Naive thymus-derived CD8-positive, alpha-beta T cell (primary cell): ENCODE data around the gene RRM2. TPM values are rescaled to one million over a fixed set of nuclear protein-coding genes. Genes with fewer than 3 reads are reported as not detected.
"Not testable (repeated sequence)": the region's sequence is repeated elsewhere in the genome, so short reads cannot be mapped to it uniquely, and the experiment has no call there.

Experiments used
- ATAC-seq, 2 donors: fragments of 150-1000 bp; cut with Tn5 transposase in 1 of 2; sonication (Bioruptor Pico), chemical (Tn5 transposase) in 1 of 2; 1 replicate in 1 of 2; 2 replicates in 1 of 2; pipeline ENCODE4 v1.10.0; 2021; ENCODE audit warnings: mild to moderate bottlenecking in 2 of 2, moderate library complexity in 2 of 2
- POLR2A ChIA-PET: fragments of 350-600 bp; sonication (Branson Sonifier 250); formaldehyde crosslinking; loops from one replicate; lab custom pipeline; 2021; ENCODE audit warnings: antibody characterized with exemption; lab: Charles Lee
- DNase-seq, 10 donors: peaks; one replicate each; pipeline versions ENCODE4 v3.0.0 to v3.0.0-alpha.2; 2020 to 2022
- H3K27ac Mint-ChIP-seq, 10 donors: one replicate each; pipeline ENCODE4 v1.8.0; 2020 to 2022; ENCODE audit warnings: mild to moderate bottlenecking in 10 of 10, mixed read lengths in 10 of 10, moderate library complexity in 4 of 10, inconsistent platforms in 1 of 10
- H3K27me3 Mint-ChIP-seq, 5 donors: one replicate each; pipeline ENCODE4 v1.8.0; 2021 to 2022; ENCODE audit warnings: mixed read lengths in 5 of 5
- H3K36me3 Mint-ChIP-seq, 3 donors: one replicate each; pipeline ENCODE4 v1.8.0; 2020 to 2022; ENCODE audit warnings: mixed read lengths in 3 of 3, mild to moderate bottlenecking in 2 of 3, inconsistent platforms in 1 of 3
- H3K4me1 Mint-ChIP-seq, 4 donors: one replicate each; pipeline ENCODE4 v1.8.0; 2021 to 2022; ENCODE audit warnings: mixed read lengths in 4 of 4
- H3K4me3 Mint-ChIP-seq, 10 donors: one replicate each; pipeline ENCODE4 v1.8.0; 2020 to 2022; ENCODE audit warnings: mild to moderate bottlenecking in 10 of 10, mixed read lengths in 10 of 10, moderate library complexity in 6 of 10, inconsistent platforms in 1 of 10
- H3K9me3 Mint-ChIP-seq, 9 donors: one replicate each; pipeline ENCODE4 v1.8.0; 2020 to 2022; ENCODE audit warnings: mixed read lengths in 9 of 9, mild to moderate bottlenecking in 3 of 9, inconsistent platforms in 1 of 9, moderate library complexity in 1 of 9
- polyA plus RNA-seq, 3 donors: library from polyadenylated mRNA; unstranded; fragments of 300-500 nt; fragmentation: Illumina TruSeq; gene quantifications; one replicate each; pipeline ENCODE4 v1.2.3, GENCODE V29; 2021
- total RNA-seq, 8 experiments: library from RNA in 2 of 8; stranded (reverse) in 2 of 8; gene quantifications; one replicate each; pipeline ENCODE4 v1.2.3 and lab custom pipeline; 2021 to 2026

RRM2 gene
- total and polyA plus RNA-seq, 5 experiments from 2014 or later = 0.58 to 1.4 (median 0.66) TPM; not detected in 2

DNA sequence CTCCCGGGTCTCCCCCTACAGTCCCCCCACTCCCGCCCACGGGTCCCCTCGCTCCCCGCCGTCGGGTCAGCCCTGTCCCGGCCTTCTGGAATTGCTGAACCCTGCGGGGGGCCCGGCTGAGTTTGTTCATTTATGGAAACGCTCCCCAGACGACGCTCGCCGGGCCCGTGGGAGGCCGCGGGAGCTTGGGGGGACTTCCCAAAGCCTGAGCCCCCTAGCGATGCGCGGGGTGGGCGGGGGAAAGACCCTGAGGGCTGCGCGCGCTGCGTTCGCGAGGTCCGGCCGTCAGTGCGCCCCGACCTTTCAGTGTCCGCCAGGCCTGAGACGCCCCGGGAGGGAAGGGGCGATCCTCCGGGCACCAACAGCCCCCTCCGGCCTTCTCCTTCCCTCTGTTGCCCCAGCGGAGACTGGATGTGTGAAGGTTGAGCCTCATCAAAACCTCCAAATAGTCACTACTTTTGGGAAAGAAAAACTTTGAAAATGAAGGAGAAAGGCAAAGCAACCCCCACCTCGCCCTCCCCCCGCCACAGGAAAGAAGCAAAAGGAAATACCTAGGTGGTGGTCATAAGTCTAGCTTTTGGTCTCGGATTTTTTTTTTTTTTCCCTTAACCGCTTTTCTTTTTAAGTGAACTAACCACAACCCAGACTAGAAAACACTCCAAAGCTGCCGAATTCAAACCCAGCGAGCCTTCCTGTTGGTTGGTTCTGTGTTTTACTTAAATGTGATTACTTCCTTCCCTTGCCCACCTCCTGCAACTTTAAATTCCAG is 41.8 kb upstream of the RRM2 start:
- H3K9me3 Mint-ChIP-seq = no peaks in the 10 kb centered on the region
- peaks cover 0 to 5% (median 2%) of the 10 kb centered on the region in 3 donors for H3K36me3 Mint-ChIP-seq
- peak overlapping the region; percentile 52 to 87 (median 76) for H3K4me3 Mint-ChIP-seq
- H3K27ac Mint-ChIP-seq = peak overlapping the region in 4 of 10 donors; percentile 28 to 74 (median 42)
- POLR2A ChIA-PET = no interaction called here
- H3K27me3 Mint-ChIP-seq = peaks cover 52 to 87% (median 67%) of the 10 kb centered on the region in 5 donors
- DNase-seq = peak in 6 of 10 donors; percentile 16 to 56 (median 32)
- peak; percentile 45 to 77 for ATAC-seq
- peaks cover 5 to 20% (median 15%) of the 10 kb centered on the region in 4 donors for H3K4me1 Mint-ChIP-seq

DNA sequence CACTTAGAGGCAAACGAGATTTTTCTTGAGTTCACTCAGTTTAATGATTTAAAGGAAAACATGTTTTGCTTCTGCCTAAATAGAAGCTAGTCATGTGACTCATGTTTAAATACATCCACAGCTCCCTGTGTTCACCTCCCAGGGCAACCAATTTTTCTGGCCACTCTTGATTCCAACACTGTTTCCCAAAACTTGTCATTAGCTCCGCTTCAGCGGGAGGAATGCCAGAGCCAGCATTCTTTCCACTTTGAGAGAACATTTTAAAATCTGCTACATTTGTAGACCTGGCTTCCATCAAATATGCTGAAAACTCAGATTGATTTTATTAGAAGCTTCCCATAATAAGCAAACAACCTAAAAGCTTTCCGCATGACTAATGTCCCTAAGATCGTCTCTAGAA is 39.5 kb upstream of the RRM2 start:
- ATAC-seq (no peak), DNase-seq (no peak)
- POLR2A ChIA-PET = interaction anchor here (0.6 to 0.8 kb wide), 2 partner anchors 113 to 364 kb away, joined by 3 to 7 read pairs; no protein-coding TSS in a partner anchor
- H3K27me3 Mint-ChIP-seq = peaks cover 42 to 86% (median 57%) of the 10 kb centered on the region in 5 donors
- no peaks in the 10 kb centered on the region for H3K9me3 Mint-ChIP-seq
- no peak overlapping the region for H3K4me3 Mint-ChIP-seq
- peaks cover 0 to 5% (median 4%) of the 10 kb centered on the region in 3 donors for H3K36me3 Mint-ChIP-seq
- no peak overlapping the region for H3K27ac Mint-ChIP-seq
- peaks cover 5 to 19% (median 15%) of the 10 kb centered on the region in 4 donors for H3K4me1 Mint-ChIP-seq

DNA sequence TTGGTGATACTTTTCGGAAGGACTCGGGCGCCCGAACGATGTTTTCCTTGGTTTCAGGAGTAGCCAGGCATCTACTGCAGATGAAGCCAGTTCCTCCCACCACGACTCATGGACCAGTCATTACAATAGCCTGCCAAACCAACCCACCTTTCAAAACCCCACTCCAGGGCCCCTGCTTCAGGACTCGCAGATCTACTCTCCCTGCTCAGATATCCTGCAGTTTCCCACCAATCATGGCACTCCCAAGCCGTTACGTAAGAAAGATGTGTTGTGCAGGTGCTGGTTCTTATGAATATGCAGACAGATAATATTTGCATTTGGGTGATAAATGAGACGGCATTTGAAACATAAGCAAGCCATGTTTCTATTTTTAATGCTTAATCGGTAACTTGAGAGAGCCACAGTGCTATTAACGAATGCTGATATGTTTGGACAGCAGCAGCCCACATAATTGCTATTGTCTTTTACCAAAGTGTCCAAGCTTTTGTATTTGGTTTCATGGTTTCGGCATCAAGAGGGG is 38.8 kb upstream of the RRM2 start:
- Mint-ChIP-seq H3K27ac (no peak overlapping the region), H3K36me3 (peaks cover 0 to 5% (median 4%) of the 10 kb centered on the region in 3 donors), H3K9me3 (no peaks in the 10 kb centered on the region), H3K4me1 (peaks cover 5 to 16% (median 14%) of the 10 kb centered on the region in 4 donors), H3K4me3 (no peak overlapping the region), H3K27me3 (peaks cover 37 to 79% (median 50%) of the 10 kb centered on the region in 5 donors)
- POLR2A ChIA-PET = no interaction called here
- ATAC-seq (no peak), DNase-seq (no peak)

DNA sequence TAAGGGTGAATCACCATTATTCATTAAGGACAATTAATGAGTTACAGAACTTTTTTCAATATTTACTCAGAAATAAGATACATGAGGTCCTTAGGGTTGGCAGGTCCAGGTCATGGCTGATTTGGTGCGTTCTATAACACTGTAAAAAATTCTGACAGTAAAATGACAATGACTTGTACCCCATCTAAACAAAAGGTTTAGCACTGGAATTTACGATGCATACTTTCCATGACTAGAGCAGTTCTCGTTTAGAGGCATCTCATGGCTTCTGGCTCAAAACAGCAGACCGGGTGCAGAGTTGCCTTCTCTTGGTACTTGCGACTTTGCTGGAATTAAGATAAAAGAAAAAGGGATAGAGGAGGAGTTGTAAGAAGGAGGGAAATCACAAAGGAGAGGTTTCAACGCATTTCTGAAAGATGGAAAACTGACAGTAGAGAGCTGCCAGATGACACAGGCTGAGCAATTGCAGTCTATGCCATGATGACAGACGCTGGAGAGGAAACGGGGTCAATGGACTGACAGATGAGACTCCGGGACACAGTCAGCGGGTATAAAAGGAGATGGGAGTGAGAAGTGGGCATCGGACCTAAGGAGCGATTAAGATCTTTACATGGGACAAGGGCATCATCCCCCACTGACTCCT is 38.2 kb upstream of the RRM2 start:
- ATAC-seq (no peak), DNase-seq (no peak)
- Mint-ChIP-seq H3K36me3 (peaks cover 0 to 2% (median under 1%) of the 10 kb centered on the region in 3 donors), H3K4me1 (peaks cover 3 to 13% (median 10%) of the 10 kb centered on the region in 4 donors), H3K27me3 (peaks cover 33 to 78% (median 45%) of the 10 kb centered on the region in 5 donors), H3K4me3 (no peak overlapping the region), H3K9me3 (no peaks in the 10 kb centered on the region), H3K27ac (peak overlapping the region in 1 of 10 donors; percentile 67)
- POLR2A ChIA-PET = no interaction called here

DNA sequence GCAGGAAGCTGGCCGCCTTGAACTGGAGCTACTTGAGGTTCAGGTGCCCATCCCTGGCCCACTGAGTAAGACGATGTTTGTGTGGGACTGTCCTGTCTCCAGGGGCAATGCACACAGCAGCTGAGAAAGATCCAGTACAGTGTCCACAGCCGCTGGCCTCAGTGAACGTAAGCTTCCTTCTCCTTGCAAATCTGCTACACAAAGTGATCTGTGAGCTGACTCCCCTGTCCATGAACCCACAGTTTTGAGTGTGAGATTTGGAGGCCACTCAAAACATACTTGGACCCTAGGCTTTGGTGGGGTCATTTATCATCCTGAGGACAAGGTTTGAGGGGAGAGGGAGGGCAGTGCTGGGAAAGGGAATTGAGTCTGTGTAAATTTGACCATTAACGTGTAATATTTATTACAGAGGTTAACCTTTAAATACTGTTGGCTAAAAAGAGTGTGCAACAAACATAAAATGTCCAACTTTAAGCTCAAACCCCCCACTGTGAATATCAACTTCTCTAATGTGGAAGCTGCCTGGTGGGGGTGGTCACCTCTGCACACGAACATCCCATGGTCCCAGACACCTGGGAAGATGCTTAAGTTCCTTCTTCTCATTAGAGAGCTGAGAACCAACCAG is 37.4 kb upstream of the RRM2 start:
- Mint-ChIP-seq H3K27ac (no peak overlapping the region), H3K36me3 (peaks cover 0 to 2% (median 0%) of the 10 kb centered on the region in 3 donors), H3K27me3 (peaks cover 33 to 83% (median 50%) of the 10 kb centered on the region in 5 donors), H3K4me1 (peaks cover 3 to 13% (median 9%) of the 10 kb centered on the region in 4 donors), H3K9me3 (no peaks in the 10 kb centered on the region), H3K4me3 (no peak overlapping the region)
- DNase-seq (no peak), ATAC-seq (no peak)
- POLR2A ChIA-PET = no interaction called here

DNA sequence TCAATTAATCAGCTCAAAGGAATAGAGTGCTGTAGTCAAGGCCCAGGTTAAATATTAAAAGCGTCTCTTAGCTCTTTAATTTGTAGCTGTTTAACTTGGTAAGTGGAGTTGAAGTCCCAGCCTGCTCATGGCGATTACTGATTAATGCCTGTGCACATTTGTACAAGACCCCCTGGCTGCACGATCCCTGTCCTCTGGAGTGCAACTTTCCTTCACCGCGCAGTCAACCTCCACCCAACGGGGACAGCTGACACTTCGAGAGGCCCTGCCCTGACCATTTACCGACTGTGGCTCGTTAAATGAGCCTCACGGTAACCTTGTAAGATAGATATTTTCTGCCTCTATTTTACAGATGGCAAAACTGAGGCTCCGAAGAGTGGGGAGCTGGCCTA is 36.9 kb upstream of the RRM2 start:
- peaks cover 3 to 13% (median 9%) of the 10 kb centered on the region in 4 donors for H3K4me1 Mint-ChIP-seq
- POLR2A ChIA-PET = no interaction called here
- H3K9me3 Mint-ChIP-seq = no peaks in the 10 kb centered on the region
- DNase-seq (no peak), ATAC-seq (no peak)
- no peak overlapping the region for H3K4me3 Mint-ChIP-seq
- H3K36me3 Mint-ChIP-seq = peaks cover 0 to 2% (median 0%) of the 10 kb centered on the region in 3 donors
- H3K27me3 Mint-ChIP-seq = peaks cover 36 to 88% (median 51%) of the 10 kb centered on the region in 5 donors
- H3K27ac Mint-ChIP-seq = no peak overlapping the region

DNA sequence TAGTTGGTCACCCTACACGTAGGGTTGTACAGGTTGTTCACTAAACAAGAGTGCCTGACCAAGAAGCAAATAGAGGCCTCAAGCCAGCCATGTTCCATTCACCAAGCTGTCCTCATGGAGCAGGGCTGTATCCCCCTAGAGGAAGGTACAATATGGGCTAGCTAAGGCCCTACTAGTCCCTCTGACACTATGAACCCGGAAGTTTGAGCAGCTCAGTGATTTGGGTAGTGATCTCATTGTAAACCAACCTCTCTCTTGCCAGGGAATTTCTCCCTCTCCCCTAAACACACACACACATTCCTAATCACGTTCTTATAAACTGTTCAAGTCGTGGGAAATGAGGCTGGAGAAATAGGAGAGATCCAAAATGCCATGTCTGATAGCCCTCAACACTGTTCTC is 35.6 kb upstream of the RRM2 start:
- ATAC-seq (no peak), DNase-seq (no peak)
- Mint-ChIP-seq H3K27ac (no peak overlapping the region), H3K4me3 (no peak overlapping the region), H3K4me1 (peaks cover 2 to 7% (median 4%) of the 10 kb centered on the region in 4 donors), H3K27me3 (peaks cover 33 to 88% (median 47%) of the 10 kb centered on the region in 5 donors), H3K9me3 (peaks cover 0 to 2% (median 0%) of the 10 kb centered on the region in 9 donors), H3K36me3 (peaks cover under 1 to 5% (median 1%) of the 10 kb centered on the region in 3 donors)
- POLR2A ChIA-PET = no interaction called here

DNA sequence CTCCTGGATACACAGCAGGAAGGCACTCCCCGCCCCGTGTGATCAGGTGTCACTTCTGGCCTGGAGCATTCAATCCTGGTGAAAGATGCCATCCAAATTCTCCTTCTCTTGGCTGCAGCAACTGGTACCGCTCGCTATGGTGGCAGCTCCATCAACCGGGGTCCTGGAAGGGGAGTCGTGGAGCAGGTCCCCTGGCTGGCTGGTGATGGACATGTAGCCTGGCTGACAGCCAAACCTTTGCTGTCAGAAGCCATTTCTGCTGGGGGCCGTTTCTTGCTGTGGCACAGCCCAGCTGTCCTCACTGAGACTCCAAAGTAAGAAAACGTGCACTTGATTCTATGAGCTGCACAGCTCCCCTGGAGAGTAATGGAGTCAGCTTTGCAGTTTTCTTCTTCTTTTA is 35.2 kb upstream of the RRM2 start:
- ATAC-seq = no peak
- H3K4me1 Mint-ChIP-seq = peaks cover 2 to 7% (median 5%) of the 10 kb centered on the region in 4 donors
- peaks cover 33 to 88% (median 47%) of the 10 kb centered on the region in 5 donors for H3K27me3 Mint-ChIP-seq
- no peak for DNase-seq
- no peak overlapping the region for H3K27ac Mint-ChIP-seq
- POLR2A ChIA-PET = no interaction called here
- no peak overlapping the region for H3K4me3 Mint-ChIP-seq
- H3K9me3 Mint-ChIP-seq = peaks cover 0 to 6% (median 0%) of the 10 kb centered on the region in 9 donors
- peaks cover 1 to 7% (median 5%) of the 10 kb centered on the region in 3 donors for H3K36me3 Mint-ChIP-seq

DNA sequence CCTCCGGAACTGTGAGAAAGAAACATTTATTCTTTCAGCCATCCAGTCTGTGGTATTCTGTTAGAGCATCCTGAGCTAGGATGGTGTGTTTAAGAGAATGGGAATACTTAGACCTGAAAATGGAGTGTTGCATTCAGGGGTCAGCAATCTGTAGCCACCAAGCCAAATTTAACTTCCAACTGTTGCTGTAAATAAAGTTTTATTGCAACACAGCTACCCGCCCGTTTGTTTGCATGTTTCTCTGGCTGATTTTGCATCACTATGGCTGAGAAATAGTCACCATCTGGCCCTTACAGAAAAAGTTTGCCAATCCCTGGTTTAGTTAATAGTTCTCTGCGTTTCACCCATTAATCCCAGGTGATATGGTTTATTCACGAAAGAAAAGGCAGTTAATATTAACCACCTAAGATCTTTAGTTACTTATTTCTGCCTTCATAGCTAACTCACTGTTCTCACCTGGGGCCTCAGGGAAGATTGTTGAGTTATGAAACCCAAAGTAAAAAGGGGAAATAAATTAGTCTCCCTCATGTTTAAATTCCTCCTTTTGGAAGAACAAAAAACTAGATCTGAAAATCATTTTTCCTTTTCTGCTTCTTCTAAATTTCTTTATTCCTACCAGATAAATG is 32.9 kb upstream of the RRM2 start:
- Mint-ChIP-seq H3K27me3 (peaks cover 27 to 90% (median 39%) of the 10 kb centered on the region in 5 donors), H3K36me3 (peaks cover 1 to 9% (median 7%) of the 10 kb centered on the region in 3 donors), H3K27ac (no peak overlapping the region), H3K4me1 (peaks cover 2 to 7% (median 4%) of the 10 kb centered on the region in 4 donors), H3K4me3 (no peak overlapping the region), H3K9me3 (peaks cover 0 to 10% (median 0%) of the 10 kb centered on the region in 9 donors)
- ATAC-seq (no peak), DNase-seq (no peak)
- POLR2A ChIA-PET = interaction anchor here (0.6 kb wide), 1 partner anchor 1059 kb away, joined by 5 read pairs; no protein-coding TSS in a partner anchor

DNA sequence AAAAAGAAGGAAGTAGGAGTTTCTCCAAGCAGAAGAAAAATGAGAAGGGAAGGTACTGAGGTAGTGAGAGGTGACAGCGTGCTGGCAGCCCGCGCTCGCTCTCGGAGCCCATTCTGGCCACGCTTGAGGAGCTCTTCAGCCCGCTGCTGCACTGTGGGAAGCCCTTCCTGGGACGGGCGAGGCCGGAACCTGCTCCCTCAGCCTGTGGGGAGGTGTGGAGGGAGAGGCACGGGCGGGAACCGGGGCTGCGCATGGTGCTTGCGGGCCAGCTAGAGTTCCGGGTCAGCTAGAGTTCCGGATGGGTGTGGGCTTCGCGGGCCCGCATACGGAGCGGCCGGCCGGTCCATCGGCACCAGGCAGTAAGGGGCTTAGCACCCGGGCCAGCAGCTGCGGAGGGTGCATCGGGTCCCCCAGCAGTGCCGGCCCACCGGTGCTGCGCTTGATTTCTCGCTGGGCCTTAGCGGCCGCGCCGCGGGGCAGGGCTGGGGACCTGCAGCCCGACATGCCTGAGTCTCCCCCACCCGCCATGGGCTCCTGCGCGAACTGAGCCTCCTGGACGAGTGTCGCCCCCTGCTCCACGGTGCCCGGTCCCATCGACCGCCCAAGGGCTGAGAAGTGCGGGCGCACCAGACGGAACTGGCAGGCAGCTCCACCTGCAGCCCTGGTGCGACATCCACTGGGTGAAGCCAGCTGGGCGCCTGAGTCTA is 31.2 kb upstream of the RRM2 start:
- Mint-ChIP-seq H3K27me3 (peaks cover 23 to 90% (median 42%) of the 10 kb centered on the region in 5 donors), H3K9me3 (peaks cover 0 to 10% (median 0%) of the 10 kb centered on the region in 9 donors), H3K27ac (peak overlapping the region in 1 of 10 donors; percentile 57), H3K4me1 (peaks cover 2 to 7% (median 4%) of the 10 kb centered on the region in 4 donors), H3K4me3 (peak overlapping the region; percentile 63 to 90 (median 78)), H3K36me3 (peaks cover 1 to 9% (median 5%) of the 10 kb centered on the region in 3 donors)
- DNase-seq (peak in 5 of 10 donors; percentile 10 to 29 (median 22)), ATAC-seq (peak; percentile 46 to 63)
- POLR2A ChIA-PET = interaction anchor here (0.6 to 1.4 kb wide), 2 partner anchors 19 to 321 kb away, joined by 3 to 4 read pairs; no protein-coding TSS in a partner anchor

DNA sequence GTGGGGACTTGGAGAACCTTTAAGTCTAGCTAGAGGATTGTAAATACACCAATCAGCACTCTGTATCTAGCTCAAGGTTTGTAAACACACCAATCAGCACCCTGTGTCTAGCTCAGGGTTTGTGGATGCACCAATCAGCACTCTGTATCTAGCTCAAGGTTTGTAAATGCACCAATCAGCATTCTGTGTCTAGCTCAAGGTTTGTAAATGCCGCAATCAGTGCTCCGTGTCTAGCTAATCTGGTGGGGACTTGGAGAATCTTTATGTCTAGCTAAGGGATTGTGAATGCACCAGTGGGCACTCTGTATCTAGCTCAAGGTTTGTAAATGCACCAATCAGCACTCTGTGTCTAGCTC is 30.7 kb upstream of the RRM2 start:
- not testable (repeated sequence) for H3K36me3 Mint-ChIP-seq, ATAC-seq, H3K9me3 Mint-ChIP-seq, DNase-seq, H3K4me1 Mint-ChIP-seq, H3K27ac Mint-ChIP-seq
- POLR2A ChIA-PET = interaction anchor here (0.6 to 1.4 kb wide), 2 partner anchors 19 to 321 kb away, joined by 3 to 4 read pairs; no protein-coding TSS in a partner anchor
- peaks cover 23 to 90% (median 39%) of the 10 kb centered on the region in 5 donors for H3K27me3 Mint-ChIP-seq
- H3K4me3 Mint-ChIP-seq = peak overlapping the region in 4 of 10 donors; percentile 22 to 79 (median 60)
